NCI-H526 treated with DMSO at 0.1 percent for 48 hours (cell line): Measurements from ENCODE around the gene PF4V1.
A peak's percentile ranks its signal among the peaks of the same experiment; 100 is the strongest.

ENCODE experiments used
- DNase-seq: peaks from one replicate; lab custom pipeline; 2025; lab: John Stamatoyannopoulos, UW

Gene PF4V1

GRCh38 chr4:73853246-73853704, at the start of gene PF4V1:
PF4V1 (plus strand) TSS chr4:73853296; CDS start chr4:73853363, 67 bp downstream.
- DNase-seq = no peak

DNA sequence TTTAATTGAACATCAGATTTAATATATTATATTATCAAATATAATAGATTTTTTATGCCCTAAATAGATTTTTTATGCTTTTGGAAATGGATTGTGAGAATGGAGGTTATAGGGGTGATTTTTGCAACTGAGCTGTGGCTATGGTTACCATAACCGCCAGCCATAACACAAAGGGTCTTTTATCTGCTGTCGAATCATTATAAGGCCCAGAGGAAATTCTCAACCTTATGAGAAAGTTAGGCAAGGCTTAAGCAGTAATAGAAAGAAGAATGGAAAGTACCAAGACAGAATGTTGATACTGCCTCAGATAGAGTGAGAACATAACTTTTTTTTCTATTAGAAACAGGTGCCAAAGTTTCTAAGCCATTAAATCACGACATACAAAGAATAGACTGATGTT, 42.9 kb upstream of the PF4V1 start:
- DNase-seq = no peak

GRCh38 chr4:73811841-73812240, 41.3 kb upstream of the PF4V1 start:
- DNase-seq = no peak

DNA sequence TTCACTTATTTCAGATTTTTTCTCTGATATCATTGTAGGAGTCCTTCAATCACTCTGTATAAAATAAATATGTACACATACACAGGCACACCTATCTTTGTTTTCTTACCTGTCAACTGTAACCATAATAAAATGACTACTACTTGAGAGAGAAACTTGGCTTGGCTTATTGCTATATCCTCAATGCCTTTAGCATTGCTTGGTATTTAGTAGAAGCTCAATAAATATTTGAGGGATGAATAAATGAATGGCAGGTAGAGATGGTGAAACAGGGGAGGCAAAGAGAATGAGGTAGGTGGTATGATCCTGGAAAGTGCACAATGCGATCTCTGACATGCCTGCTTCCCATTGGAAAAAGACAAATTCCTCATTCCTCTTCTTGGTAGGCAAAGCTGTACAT, 38.4 kb upstream of the PF4V1 start:
- DNase-seq = no peak

DNA sequence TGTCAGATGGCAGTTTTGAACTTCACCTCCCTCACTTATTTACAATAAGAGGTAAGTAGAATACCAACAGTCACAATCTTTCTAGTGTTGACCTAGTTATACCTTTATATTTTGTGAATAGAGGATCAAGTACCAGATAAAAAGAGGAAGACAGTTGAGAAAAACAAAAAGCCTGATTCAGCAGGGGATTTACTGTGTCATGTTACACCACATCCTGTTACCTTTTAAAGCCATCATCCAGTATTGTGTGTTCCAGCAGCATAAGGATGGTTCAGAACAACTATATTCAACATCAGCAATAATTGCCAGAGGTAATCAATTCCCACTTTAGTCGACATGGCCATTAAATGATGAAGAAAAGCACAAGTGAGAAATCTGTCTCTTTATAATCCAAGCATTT, 38.0 kb upstream of the PF4V1 start:
- no peak for DNase-seq

- DNase-seq = no peak
These were observed 36.3 kb upstream of the PF4V1 start for GRCh38 chr4:73816814-73817213.

GRCh38 chr4:73817341-73817740, 35.8 kb upstream of the PF4V1 start:
- no peak for DNase-seq

- DNase-seq = no peak
These were observed 31.8 kb upstream of the PF4V1 start for GRCh38 chr4:73821325-73821724.

- no peak for DNase-seq
These were observed 30.7 kb upstream of the PF4V1 start for GRCh38 chr4:73822389-73822788.

DNA sequence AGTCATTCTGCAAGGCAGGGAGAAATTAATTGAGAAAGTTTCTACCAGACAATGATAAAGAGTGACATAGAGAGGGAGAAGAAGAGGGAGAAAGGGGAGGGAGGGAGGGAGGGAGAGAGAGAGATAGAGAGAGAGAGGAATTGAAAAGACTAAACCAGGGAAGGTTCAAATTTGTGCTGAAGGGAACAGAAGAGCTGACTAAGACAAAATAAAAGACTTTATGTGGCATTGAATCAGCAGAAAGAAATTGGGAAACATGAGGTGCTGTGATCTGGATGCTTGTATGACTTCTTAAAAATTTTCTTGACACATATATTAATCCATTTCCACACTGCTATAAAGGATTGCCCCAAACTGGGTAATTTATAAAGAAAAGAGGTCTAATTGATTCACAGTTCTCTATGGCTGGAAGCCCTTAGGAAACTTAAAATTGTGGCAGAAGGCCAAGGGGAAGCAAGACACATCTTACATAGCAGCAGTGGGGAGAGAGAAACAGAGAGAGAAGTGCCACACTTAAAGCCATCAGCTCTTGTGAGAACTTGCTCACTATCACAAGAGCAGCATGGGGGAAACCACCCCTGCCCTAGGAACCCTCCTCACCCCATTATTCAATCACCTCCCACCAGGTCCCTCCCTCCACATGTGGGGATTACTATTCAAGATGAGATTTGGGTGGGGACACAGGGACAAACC, 30.1 kb upstream of the PF4V1 start:
- no peak for DNase-seq

DNA sequence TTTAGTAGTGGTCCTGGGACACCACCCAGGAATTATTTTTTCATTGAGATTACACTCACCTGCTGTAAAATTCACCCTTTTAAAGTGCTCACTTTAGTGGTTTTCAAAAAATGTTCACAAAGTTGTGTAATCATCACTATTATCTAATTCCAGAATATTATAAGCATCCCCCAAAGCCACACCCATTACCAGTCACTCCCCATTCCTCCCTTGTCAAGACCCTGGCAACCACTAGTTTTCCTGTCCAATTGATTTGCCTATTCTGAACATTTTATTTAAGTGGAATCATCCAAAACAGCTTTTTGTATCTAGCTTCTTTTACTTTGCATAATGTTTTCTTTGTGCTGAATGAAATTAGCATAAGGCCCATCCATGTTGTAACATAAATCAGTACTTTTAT, 29.3 kb upstream of the PF4V1 start:
- DNase-seq = no peak

GRCh38 chr4:73828956-73829355, 24.1 kb upstream of the PF4V1 start:
- DNase-seq = no peak

DNA sequence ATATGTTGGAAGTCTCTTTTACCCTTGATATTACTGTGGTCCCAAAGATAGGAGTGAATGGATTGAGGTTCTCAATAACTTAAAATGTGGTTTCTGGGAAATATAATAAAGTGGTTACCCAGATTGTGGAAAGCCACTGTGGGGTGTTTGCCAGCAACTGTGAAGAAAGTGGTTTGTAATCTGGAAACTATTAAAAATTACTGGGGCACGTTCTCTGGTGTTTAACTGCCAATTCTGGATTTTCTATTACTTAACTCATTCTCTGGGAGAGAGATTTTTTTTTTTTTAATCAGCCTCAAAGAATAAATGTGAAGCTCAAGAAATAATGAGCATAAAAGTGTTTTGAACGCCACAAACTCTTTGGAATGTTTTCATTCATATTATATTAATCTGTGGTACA, 21.5 kb upstream of the PF4V1 start:
- no peak for DNase-seq

DNA sequence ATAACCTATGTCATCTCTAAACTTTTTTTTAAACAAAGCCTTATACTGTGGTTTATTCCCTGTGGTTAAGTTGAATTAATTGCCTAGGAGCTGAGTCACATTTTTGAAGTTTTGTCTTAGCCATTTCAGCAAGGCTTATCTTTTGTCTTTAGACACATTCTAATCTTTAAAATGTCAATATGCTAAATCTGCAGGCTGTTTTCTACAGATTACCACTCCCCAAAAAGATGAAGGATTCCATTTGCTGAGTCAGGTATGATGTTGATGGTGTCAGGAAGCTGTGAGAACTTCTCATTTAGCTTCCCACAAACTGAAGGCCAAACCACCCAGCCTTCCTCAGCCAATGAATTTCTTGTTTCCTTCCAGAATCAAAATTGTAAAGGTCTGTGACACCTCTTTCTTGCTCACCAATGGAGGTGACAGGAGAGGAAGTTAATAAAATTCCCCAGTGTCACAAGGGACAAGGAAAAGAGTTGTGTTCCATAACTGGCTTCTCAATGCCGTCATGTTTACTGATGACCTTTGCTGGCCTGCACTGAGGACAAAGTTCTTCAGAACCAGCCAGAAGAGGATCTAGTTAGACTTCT, 20.4 kb upstream of the PF4V1 start:
- DNase-seq = no peak

DNA sequence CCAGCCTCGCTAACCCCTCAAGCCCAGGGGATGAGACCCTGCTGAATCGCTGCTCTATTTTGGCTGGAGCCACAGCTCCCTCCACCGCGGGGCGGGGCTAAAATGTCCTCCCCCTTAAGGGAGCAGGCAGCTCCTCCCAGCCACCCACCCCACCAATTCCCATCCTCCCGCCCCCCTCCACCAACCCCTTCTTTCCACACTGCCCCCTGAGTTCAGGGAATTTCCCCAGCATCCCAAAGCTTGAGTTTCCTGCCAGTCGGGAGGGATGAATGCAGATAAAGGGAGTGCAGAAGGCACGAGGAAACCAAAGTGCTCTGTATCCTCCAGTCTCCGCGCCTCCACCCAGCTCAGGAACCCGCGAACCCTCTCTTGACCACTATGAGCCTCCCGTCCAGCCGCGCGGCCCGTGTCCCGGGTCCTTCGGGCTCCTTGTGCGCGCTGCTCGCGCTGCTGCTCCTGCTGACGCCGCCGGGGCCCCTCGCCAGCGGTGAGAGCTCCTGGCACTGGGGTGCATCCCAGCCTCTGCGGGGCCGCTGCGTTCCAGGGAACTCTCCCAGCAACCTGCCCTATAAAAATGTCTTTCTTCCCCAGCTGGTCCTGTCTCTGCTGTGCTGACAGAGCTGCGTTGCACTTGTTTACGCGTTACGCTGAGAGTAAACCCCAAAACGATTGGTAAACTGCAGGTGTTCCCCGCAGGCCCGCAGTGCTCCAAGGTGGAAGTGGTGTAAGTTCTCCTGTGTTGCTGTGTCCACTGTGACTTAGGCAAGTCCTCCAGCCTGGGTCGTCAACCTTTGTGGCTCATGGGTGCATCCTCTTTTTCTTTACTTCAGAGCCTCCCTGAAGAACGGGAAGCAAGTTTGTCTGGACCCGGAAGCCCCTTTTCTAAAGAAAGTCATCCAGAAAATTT, 16.5 kb upstream of the PF4V1 start, which contains the start of gene CXCL6:
CXCL6 (plus strand) TSS at position 306 of the 907 bp plus-strand sequence; CDS start at position 379, 73 bp downstream.
- no peak for DNase-seq

GRCh38 chr4:73839071-73839470, 14.0 kb upstream of the PF4V1 start:
- DNase-seq = no peak

- DNase-seq = peak; percentile 4
These were observed 13.4 kb upstream of the PF4V1 start for GRCh38 chr4:73839715-73840114.

DNA sequence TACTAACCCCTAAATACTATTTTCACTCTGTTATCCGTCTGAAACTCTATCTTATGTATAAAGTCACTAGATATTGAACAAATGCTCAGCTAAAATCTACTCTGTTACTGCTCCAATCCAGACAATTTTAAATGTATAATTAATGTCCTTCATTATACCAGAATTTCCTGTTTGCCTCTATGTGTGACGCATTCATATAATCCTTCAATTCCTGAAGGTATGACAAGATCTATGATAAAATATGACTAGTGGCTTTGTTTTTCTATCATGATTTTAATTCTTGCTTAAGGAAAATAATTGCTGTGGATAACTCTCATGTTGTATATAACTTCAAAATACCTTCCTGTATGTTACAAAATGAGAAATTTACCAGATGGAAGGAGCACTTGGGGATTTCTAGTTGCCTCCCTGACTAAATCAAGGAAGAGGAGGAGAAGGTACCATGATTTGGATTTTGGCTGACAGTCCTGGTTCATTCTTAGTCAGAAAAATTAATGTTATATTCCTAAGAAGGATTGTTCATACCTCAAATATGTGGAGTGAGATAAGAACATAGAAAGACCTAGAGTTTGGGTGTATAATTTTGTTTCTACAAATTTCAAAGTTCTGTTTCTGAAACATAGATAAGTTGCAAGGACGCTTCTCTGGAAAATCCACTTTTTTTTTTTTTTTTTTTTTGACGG, 11.7 kb upstream of the PF4V1 start:
- no peak for DNase-seq

DNA sequence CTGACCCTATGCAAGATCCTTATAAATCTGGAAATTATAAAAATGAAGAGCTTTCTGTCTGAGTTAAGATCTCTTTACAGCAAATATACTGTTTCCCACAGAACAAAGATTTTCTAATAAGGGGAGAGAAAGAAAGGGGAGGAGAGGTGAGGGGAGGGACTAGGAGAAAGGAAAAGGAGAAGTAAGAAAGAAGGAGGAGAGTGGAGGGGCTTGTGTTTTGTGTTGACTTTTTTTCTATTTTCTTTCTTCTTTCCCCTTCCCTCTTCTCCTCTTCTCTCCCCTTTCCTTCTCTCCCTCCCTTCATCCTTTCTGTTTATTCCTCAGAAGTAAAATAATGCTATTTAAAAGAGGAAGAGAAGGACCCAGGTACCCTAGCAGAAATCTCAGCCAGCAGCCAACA, 10.4 kb upstream of the PF4V1 start:
- no peak for DNase-seq

DNA sequence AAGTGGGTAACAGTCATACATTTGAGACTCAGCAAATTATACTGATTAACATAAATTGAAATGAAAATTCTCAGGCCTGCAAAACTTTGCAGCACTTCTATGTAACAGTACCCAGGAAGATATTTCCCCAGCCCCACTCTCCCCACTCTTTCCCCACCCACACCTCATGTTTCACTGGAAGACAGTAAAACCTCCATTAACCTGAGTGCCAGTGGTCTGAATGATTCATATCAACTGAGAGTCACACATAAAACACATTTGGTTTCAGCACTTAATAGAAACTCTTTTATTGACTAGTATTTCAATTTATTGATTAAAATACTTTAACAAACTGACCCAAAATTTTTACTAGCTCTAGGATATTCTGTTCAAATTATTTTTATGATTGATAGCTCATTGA, 9.7 kb upstream of the PF4V1 start:
- no peak for DNase-seq

DNA sequence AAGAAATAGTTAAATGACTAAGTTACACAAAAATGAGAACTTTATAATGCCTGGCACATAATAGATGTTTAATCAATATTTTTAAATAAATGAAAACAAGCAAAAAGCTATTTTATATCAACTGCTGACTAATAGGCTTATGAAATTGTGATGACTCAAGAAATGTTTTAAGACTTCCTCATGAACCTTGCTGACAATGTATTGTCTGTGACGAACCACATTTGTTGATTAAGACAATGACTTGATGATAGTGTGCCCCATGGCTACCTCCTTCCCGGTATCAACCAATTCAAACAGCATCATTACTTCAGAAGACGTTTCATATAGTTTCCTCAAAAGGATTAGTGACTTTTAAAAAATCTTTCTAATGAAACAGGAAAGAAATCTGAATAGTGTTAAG, 8.8 kb upstream of the PF4V1 start:
- no peak for DNase-seq

- DNase-seq = no peak
These were observed 8.3 kb upstream of the PF4V1 start for GRCh38 chr4:73844806-73845205.
